ENCODE measurements around the gene NAP1L2.
"Not testable (repeated sequence)": the region's sequence is repeated elsewhere in the genome, so short reads cannot be mapped to it uniquely, and the experiment has no call there.

Gene NAP1L2, protein sequence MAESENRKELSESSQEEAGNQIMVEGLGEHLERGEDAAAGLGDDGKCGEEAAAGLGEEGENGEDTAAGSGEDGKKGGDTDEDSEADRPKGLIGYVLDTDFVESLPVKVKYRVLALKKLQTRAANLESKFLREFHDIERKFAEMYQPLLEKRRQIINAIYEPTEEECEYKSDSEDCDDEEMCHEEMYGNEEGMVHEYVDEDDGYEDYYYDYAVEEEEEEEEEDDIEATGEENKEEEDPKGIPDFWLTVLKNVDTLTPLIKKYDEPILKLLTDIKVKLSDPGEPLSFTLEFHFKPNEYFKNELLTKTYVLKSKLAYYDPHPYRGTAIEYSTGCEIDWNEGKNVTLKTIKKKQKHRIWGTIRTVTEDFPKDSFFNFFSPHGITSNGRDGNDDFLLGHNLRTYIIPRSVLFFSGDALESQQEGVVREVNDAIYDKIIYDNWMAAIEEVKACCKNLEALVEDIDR

DNA sequence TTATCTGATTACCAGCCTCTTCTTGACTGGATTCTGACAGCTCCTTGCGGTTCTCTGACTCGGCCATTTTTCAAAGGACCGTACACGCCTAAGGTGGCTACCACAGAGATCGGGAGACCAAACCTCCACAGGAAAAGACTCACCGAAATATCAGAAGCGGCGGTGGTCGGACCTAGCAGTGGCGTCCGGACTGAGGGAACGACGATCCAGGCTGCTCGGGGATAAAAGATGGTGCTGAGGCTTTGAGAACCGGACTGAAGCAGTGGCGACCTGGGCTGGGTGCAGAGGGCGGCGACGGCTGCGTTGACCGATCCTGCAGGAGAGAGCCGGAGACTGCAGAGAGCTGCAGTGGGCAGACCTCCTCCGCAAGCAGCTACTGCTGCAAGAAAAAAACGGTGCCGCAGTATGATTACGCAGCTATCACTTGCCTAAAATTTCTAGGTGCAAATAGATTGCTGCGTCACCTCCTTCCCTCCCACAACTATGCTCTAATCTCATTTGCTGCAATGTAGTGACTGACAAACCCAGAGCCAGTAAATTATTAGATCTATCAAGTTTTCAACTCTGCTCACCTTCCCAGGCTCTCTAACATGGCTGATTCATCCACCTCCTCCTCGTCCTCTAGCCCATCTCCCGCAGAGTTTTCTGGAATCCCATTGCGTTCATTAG is at the start of gene NAP1L2:
Gene NAP1L2, minus strand, starts transcription at position 426 of the 669 bp plus-strand sequence. Its CDS starts 359 bp downstream, at position 67.
- DNase-seq (ENCODE audit: low spot score): no peak

DNA sequence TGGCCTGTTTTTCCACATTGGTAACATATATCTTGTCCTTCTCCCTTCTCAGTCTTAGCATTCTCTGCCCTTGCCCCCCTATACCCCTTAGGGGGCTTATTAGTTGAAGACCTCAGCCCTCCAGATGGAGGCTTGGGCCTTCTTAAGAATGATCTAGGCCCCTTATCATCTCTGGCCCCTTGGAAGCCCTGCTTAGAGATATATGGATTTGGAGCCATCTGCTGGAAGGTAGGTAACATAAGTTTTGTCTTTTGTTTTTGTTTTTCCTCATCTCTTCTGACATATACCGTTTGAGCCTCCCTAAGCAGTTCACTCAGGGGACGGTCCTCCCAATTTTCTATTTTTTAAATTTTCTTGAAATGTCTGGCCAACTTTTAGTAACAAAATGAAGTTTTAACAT is 48.3 kb upstream of the NAP1L2 start:
- peak; percentile 66 for DNase-seq (ENCODE audit: low spot score)

DNA sequence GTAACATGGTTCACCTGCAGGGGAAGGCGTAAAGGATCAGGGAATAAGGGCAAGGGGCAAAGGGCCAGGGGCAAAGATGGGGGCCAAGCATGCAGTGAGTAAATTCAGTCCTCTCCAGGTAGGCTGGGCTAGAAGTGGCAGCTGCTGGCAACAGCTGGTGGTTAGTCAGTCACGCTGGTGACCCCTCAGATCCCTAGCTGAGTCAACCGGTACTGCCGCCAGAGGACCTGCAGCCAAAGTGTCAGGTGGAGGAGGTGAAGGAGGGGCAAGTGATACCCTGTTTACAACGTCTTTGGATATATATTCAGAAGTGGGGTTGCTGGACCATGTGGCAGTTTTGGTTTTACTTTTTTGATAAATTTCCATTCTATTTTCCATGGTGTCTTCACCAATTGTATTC is 24.6 kb upstream of the NAP1L2 start:
- DNase-seq (ENCODE audit: low spot score): no peak

DNA sequence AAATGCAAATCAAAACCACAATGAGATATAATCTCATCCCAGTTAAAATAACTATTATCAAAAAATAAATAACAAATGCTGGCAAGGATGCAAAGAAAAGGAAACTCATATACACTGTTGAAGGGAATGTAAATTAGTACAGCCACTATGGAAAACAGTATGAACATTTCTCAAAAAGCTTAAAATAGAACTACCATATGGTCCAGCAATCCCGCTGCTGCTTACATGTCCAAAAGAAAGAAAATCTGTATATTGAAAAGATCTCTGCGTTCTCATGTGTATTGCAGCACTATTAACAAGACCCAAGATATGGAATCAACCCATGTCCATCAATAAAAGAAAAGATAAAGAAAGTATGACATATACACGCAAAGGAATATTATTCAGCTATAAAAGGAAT is 3.0 kb upstream of the NAP1L2 start:
- DNase-seq (ENCODE audit: low spot score): no peak

DNA sequence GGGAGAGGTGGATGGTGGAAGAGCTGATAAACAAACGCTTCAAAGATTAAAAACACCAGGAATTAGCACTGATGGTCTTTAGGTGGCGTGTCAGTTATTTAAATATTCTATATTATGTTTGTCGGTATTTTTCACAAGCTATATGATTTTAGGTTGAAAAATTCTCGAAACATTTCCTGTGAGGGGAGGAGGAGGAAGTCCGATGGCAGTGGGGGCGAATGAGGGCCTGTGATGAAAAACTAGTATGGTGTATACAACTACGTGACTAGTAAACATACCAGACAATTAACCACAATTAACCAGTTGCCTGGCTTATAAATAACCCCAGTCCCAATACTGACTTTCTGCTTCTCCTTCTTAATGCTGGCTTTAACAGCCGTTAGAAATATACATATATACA is 595 bp upstream of the NAP1L2 start:
- no peak for DNase-seq (ENCODE audit: low spot score)

DNA sequence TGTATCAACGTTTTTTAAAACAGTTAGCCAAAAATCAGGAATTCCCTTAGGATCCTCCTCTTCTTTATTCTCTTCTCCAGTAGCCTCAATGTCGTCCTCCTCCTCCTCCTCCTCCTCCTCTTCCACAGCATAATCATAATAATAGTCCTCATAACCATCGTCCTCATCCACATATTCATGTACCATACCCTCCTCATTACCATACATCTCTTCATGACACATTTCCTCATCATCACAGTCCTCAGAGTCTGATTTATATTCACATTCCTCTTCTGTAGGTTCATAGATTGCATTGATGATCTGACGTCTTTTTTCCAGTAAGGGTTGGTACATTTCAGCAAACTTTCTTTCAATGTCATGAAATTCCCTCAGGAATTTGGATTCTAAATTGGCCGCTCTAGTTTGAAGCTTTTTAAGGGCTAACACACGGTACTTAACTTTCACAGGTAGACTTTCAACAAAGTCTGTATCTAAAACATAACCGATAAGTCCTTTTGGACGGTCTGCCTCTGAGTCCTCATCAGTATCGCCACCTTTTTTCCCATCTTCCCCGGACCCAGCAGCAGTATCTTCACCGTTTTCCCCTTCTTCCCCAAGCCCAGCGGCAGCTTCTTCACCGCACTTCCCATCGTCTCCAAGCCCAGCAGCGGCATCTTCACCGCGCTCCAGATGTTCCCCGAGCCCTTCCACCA is 771 bp downstream of the NAP1L2 start:
- DNase-seq (ENCODE audit: low spot score): no peak

DNA sequence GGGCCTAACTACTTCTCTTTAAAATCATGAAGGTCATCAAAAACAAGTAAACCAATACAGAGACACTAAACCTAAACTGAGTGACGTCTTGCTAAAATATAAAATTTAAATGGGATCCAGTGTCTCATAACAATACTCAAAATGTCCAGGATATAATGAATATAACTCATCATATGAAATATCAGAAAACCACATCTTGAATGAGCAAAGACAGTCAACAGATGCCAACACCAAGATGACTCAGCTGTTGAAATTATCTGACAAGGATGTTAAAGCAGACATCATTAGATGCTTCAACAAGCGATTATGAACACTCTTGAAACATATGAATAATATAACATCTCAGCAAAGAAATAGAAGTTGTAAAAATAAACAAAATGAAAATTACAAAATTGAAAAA is 8.3 kb downstream of the NAP1L2 start:
- DNase-seq (ENCODE audit: low spot score): no peak

DNA sequence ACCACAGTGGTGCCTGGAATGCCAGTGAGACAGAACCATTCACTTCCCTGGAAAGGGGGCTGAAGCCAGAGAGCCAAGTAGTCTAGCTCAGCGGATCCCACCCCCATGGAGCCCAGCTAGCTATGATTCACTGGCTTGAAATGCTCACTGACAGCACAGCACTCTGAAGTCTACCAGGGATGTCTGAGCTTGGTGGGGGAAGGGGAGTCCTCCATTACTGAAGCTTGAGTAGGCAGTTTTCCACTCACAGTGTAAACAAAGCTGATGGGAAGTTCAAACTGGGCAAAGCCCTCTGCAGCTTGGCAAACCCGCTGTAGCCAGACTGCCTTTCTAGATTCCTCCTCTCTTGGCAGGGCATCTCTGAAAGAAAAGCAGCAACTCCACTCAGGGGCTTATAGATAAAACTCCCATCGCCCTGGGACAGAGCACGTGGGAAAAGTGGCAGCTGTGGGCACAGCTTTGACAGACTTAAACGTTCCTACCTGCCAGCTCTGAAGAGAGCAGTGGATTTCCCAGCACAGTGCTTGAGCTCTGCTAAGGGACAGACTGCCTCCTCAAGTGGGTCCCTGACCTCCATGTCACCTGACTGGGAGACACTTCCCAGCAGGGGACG is 32.0 kb downstream of the NAP1L2 start:
- no peak for DNase-seq (ENCODE audit: low spot score)

DNA sequence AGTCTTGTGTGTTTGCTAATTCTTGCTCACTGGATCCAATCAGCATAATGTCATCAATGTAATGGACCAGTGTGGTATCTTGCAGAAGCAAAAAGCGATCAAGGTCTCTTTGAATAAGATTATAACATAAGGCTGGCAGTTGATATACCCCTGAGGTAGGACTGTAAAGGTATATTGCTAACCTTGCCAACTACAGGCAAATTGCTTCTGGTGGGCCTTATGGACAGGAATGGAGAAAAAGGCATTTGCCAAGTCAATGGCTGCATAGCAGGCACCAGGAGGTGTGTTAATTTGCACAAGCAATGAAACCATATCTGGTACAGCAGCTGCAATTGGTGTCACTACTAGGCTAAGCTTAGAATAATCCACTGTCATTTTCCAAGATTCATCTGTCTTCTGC is 45.7 kb downstream of the NAP1L2 start:
- DNase-seq (ENCODE audit: low spot score): not testable (repeated sequence)
